ENCODE results near the gene CEBPE. TPM values are rescaled to one million over a fixed set of nuclear protein-coding genes. Genes with fewer than 3 reads are reported as not detected.
A peak's percentile ranks its signal among the peaks of the same experiment; 100 is the strongest.

CEBPE gene
- not detected in 2 replicates for polyA plus RNA-seq (2014; cell fraction: cytosol; rRNA removed)
- polyA plus RNA-seq (2014; cell fraction: nucleus; rRNA removed) = not detected in 2 replicates

DNA sequence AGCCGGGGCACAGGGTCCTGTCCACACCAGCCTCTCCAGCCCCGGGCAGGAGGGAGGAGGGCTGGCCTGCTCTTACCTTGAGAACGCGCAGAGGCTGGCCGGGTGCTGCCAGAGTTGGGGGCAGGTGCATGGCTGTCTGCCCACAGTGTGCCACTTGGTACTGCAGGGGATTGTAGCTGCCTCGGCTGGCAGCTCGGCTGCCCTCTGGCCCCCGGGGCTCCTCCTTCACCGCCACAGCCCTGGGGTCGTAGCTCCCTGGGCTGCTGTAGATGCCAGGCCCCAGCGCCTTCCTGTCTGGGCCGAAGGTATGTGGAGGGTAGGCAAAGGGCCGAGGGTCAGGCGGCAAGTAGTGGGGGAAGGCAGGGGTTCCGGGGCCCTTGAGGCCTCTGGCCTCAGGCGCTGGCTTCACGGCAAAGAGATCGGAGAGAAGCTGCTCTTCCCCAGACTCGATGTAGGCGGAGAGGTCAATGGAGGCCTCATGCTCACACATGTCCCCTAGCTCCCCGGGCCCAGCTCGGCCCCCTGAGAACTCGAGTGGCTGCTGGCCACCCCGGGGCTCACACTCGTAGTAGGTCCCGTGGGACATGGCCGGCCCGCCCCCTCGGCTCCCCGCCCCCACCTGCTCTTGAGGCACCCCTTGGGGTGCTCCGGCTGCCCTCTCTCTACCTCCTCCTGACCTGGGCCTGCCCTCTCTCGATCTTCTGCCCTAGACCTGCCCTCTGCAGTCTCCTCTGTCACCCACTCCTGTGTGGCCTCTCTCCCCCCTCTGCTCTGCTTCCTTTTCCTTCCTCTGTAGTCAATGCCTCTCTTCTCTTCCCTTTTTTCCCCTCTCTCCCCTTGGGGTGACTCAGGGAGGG lies at the start of gene CEBPE:
Gene CEBPE, minus strand, starts transcription at position 750 of the 857 bp plus-strand sequence. Its CDS starts 164 bp downstream, at position 586.
- DNase-seq (ENCODE audit: low spot score) = no peak

GRCh38 chr14:23168246-23168645 lies 49.2 kb upstream of the CEBPE start:
- DNase-seq (ENCODE audit: low spot score) = no peak

- no peak for DNase-seq (ENCODE audit: low spot score)
Measured at GRCh38 chr14:23167116-23167847, 48.2 kb upstream of the CEBPE start.

DNA sequence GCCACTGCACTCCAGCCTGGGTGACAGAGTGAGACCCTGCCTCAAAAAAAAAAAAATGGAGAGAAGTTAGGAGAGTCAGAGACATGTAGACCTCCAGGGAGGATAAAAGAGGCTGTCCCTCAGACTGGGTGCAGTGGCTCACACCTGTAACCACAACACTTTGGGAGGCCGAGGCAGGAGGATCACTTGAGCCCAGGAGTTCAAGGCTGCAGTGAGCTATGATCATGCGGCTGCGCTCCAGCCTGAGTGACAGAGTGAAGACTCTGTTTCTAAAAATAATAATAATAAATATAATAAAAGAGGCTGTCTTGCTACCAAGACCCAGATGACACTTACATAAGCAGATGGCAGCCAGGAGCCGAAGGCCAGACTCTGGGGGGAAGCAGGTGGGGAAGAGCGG lies 45.9 kb upstream of the CEBPE start:
- no peak for DNase-seq (ENCODE audit: low spot score)

DNA sequence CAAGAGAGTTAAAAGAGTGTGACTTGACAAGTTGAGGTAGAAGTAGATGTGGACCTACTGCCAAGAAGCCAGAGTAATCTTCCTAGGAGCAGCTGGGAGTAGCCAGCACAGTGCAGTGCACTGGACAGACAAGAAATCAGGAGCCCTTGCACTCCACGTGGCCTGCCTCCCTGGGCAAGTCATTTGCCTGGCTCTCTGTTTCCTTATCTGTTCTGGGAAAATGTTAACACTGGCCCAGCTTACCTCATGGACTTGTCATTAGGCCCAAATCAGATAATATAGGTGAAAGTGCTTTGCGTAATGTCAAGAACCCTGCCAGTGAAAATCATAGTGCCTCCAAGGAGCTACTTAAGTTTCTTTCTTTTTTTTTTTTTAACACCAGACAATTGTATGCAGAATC lies 45.2 kb upstream of the CEBPE start:
- DNase-seq (ENCODE audit: low spot score) = no peak

GRCh38 chr14:23163830-23164229 lies 44.8 kb upstream of the CEBPE start:
- no peak for DNase-seq (ENCODE audit: low spot score)

DNA sequence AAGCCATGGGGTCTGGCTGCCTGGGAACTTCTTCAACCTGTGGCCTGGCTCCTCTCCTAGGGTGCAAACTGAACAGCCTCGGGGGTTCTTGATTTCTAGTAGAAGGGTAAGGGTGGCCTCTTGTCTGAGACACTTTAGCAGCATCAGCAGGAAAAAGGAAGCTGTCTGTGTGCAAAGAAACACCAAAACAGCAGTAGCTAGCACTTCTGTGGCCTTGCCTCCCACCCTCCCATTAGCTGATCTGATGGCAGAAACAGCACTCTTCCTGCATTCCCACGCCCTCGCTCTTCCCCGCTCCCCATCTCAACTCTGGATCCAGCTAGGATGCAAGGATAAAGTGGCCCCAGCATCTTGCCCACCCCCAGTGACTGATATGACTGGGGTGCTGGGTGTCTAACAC lies 43.7 kb upstream of the CEBPE start:
- no peak for DNase-seq (ENCODE audit: low spot score)

GRCh38 chr14:23162005-23162404 lies 43.0 kb upstream of the CEBPE start:
- DNase-seq (ENCODE audit: low spot score) = no peak

- DNase-seq (ENCODE audit: low spot score) = no peak
Measured at GRCh38 chr14:23160924-23161522, 42.0 kb upstream of the CEBPE start.

DNA sequence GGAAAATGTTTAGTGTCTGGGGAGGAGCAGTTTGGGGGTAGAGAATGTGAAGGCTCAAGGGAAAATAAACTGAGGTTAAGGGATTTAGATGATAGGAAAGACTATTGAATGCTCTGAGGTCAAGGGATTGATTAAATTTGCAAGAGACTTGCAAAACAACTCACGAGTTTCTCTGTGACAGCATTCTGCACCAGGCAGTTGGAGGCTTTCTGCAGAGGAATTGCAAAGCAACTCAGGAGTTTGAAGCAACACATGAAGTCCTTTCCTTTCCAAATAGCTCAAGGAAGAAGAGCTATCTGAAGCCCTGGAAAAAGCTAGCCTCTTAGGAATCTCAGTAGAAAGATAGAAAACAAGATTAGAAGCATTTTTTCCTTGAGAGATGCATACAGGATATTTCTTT lies 40.5 kb upstream of the CEBPE start:
- no peak for DNase-seq (ENCODE audit: low spot score)

DNA sequence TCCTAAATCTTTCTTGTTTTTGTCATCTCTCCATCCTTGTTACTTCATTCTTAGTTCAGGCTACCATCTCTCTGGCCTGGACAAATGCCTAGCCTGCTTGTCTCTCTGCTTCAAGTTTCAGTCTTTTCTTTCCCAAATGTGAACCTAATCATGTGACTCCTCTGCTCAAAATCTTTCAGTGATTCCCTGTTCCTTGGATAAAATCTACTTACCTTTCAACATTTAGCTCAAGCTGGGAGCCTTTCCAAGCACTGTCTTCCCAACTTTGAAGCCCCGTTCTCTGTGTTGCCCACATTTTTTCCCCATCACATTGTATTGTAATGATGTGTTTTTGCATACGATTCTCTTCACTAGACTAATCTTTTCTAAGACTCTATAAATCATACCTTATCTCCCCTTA lies 39.7 kb upstream of the CEBPE start:
- no peak for DNase-seq (ENCODE audit: low spot score)

DNA sequence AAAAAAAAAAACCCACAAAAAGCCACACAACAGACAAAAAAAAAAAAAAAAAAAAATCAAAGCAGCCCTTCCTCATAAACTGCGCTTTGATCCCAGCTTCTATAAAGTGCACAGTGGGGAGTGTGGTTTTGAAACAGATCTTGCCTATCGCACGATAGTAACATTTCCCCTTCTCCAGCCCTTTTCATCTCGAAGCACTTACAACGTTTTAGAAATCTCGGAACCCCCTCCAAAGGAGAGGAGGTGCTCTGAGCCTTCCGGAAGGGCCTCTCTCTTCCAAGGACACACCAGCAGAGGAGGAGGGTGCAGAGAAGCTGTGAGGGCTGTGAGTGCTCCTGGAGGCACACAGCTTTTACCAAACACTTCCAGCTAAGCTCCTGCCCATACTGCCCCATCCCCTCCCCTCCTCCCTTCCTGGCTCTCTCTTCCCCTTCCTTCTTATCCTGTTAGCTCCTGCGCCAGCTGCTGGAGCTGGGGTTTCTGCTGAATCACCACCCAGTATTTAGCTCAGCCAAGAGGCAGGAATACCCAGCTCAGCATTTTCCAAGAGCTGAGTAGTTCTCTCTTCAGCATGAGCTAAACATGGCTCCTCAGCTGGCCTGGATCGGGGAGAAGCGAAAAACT lies 36.0 kb upstream of the CEBPE start:
- DNase-seq (ENCODE audit: low spot score) = no peak

DNA sequence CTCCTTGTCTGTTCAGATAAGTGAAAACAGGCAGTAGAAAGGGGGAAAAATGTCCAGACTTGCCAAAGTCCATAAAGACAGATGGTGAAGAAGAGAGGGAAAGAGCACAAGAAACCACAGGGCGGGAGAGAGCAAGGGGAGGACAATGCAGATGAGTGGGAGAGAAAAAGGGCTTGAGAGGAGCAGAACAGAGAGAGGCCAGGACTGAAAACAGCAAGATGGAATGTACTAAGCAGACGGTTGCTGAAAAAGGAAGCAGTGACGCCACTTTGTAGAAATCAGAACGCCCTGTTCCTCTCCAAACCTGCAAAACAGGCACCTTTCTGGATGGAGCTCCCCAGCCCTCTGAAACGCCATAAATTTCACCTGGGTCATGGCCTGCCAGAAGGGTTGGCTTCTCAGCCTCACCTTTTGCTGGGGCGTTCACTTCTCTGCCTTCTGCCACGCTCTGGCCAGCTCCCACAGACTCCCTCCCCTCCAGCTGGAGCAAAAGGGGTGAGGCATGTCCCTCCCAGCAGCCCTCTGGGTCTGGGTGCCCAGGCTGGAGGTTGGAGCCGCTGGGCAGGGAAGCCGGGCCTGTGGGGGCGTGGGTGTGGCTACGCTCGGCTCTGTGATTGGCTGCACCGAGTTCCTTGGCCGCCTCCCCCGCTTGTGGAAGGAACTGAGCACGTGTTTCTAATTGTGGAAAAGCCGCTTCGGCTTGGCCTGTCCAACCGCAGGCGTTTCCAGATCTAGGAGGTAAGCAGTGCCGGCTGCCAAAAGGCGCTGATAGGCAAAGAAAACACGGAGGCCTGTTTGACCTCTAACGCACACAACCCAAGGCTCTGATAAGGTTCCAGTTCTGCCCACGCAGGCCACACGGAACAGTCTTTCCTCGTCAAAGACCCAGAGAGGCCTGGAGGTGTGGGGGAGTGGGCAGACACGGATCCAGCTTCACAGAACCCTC lies 35.1 kb upstream of the CEBPE start:
- DNase-seq (ENCODE audit: low spot score) = peak; percentile 37

DNA sequence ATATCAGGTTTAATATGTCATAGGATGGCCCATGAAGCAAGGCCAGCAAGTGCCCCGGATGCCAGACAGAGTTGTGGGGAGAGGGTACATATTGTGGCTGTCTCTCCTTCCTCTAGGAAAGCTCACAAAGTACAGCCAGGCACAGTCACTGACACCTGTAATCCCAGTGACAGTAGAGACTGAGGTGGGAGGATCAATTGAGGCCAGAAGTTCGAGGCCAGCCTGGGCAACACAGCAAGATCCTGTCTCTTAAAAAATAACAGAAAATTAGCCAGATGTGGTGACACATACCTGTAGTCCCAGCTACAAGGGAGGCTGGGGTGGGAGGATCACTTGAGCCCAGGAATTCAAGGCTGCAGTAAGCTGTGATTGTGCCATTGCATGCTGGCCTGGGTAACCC lies 32.3 kb upstream of the CEBPE start:
- DNase-seq (ENCODE audit: low spot score) = no peak

DNA sequence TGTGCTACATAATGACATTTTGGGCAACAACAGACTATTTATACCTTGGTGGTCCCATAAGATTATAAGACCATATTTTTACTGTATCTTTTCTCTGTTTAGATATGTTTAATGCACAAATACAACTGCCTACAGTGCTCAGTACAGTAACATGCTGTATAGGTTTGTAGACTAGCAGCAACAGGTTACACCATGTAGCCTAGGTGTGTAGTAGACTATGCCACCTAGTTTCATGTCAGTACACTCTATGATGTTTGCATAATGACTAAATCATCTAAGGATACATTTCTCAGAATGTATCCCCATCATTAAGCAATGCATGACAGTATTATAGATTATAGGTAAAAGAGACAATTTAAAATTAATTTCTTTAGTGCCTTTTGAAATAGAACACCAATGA lies 30.7 kb upstream of the CEBPE start:
- DNase-seq (ENCODE audit: low spot score) = no peak

DNA sequence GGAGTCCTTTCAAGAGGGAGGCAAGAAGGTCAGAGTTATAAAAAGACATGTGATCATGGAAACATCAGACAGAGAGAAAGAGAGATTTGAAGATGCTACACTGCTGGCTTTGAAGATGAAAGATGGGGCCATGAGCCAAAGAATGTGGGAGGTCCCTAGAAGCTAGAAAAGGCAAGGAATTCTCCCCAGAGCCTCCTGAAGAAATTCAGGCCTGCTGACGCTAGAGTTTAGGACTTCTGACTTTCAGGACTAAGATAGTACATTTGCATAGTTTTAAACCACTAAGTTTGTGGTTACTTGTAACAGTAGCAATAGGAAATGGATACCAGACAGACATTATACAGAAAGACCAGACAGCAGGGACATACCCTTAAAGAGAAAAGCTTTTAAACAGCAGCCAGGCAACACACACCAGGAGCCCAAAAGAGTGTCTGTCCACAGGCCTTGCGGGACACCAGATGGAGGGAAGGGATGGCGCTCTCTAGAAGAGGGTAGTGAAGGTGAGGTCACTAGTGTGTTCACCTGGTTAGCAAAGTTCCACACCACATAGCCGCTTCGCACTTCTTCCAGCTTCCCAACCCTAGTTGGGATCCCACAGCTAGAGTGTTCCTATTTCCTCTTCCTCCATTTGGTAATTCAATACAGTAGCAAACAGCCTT lies 29.7 kb upstream of the CEBPE start:
- no peak for DNase-seq (ENCODE audit: low spot score)

DNA sequence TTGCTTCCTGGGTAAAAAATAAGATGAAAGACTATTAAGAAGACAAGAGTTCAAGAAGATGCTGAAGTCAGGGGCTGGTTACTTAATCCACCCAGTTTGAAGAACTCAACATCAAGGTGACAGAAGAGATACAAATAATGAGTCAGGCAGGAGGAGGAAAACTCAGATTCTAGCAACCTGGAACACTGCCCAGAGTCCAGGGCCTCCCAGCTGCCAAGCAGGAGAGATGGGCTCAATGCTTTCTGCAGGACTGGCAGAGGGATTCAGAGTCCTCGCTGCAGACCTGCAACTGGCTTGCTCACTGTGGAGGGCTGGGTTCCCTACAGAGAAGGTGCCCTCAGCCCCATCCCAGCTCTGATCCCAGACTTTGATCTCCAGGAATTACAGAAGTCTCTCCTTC lies 28.6 kb upstream of the CEBPE start:
- no peak for DNase-seq (ENCODE audit: low spot score)

GRCh38 chr14:23146980-23147379 lies 27.9 kb upstream of the CEBPE start:
- no peak for DNase-seq (ENCODE audit: low spot score)

DNA sequence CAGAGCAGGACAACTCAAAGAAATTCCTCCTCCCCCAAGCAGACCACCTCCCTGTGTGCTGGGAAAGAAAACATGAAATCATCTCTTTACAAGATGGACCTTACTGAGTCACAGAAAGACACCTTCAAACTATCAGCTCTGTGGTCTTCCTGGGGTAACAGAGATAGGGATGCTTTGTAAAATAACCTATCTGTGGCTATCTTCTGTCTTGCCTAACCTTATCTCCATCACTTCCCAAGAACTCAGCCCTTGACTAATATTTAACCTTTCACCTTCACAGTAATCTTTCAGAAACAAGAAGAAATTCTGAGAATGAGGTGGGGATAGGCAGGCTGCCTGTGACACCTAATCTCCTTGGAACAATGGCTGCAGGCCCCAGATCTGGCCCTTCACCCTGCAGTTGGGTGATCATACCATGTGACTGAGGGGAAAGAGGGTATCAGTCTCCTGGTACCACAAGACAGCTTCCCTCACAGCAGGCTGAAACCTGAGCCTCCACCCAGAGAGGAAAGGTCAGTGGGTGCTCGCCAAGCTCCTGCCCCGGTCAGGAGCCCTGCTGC lies 27.4 kb upstream of the CEBPE start:
- no peak for DNase-seq (ENCODE audit: low spot score)

DNA sequence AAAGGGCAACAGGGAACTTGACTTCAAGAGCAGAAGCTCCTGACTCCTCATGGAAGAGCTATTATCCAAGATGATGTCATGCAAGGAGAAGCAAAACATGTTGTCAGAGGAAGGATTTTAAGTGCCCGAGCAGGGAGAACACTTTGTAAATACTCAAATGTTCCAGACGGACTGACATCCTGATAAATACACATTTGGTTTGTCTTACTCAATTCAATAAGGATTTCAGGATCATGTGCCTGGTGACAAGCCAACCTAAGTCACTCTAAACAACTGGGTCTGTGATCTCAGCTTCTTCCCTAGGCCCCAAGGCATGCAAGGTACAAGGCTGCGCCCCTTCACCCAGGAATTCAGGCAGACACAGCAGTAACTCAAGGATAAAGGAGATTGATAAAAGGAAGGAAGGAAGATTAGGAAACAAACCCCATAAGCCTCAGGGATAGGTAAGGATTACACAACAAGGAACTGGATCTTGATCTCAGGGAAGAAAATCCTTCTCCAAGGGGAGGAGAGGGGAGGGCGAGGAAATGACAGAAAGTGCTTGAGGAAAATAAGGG lies 26.8 kb upstream of the CEBPE start:
- DNase-seq (ENCODE audit: low spot score) = no peak
